AG04450 (cell line): ENCODE data around the gene DNAI7. TPM values are rescaled to one million over a fixed set of nuclear protein-coding genes. Genes with fewer than 3 reads are reported as not detected.

Experiments used
- CTCF ChIA-PET: fragments of 300-600, 350-600 bp; formaldehyde crosslinking; extraction: SDS; loops from one replicate; lab custom pipeline; 2022; ENCODE audit warnings: antibody characterized with exemption, inconsistent platforms; lab: Charles Lee
- POLR2A ChIA-PET: fragments of 350-600 bp; formaldehyde crosslinking; extraction: SDS; loops from one replicate; lab custom pipeline; 2021; ENCODE audit warnings: antibody characterized with exemption, inconsistent platforms; lab: Yijun Ruan, JAX
- DNase-seq: peaks from one replicate; pipeline ENCODE4 v3.0.0-alpha.2; 2011; ENCODE audit warnings: low read depth, low spot score
- H3K27ac ChIP-seq: one replicate; pipeline ENCODE4 v1.5.1; 2012; ENCODE audit warnings: low read depth, low read length, control low read depth
- H3K27me3 ChIP-seq: one replicate; pipeline ENCODE4 v1.6.0; 2012; ENCODE audit warnings: low read length; ENCODE audit not compliant: control insufficient read depth, insufficient read depth
- H3K4me3 ChIP-seq: 2 replicates; pipeline ENCODE4 v1.5.1; 2011; ENCODE audit warnings: mild to moderate bottlenecking, low read depth, low read length, control low read depth
- H3K9me3 ChIP-seq: 2 replicates; pipeline ENCODE4 v1.5.1; 2012; ENCODE audit warnings: low read length; ENCODE audit not compliant: control insufficient read depth, insufficient read depth
- CTCF ChIP-seq: IDR thresholded peaks from 2 replicates; pipeline ENCODE4 v1.5.1; 2011; ENCODE audit warnings: low read depth, low read length, control low read depth, inconsistent platforms
- polyA plus RNA-seq: library from polyadenylated mRNA; depleted of rRNA; stranded (reverse); fragments of >200 nt; gene quantifications from 2 replicates; pipeline ENCODE4 v1.2.3, GENCODE V29; 2011

DNAI7 gene
- polyA plus RNA-seq, 1 experiment, result 0.26 TPM

- no peak for DNase-seq
Observed at GRCh38 chr12:25186788-25187402, 8.1 kb downstream of the DNAI7 start.

GRCh38 chr12:25186038-25186787 lies 8.7 kb downstream of the DNAI7 start:
- CTCF ChIA-PET, result no interaction called here
- no peak for DNase-seq
- POLR2A ChIA-PET, result no interaction called here

More at GRCh38 chr12:25186788-25187402, 8.1 kb downstream of the DNAI7 start:
- Histone ChIP-seq H3K4me3 (no peak overlapping the region), H3K27ac (no peak overlapping the region), H3K27me3 (no peaks in the 10 kb centered on the region), H3K9me3 (no peaks in the 10 kb centered on the region)
- TF ChIP-seq CTCF, result no peak
- ChIA-PET CTCF (no interaction called here), POLR2A (no interaction called here)

GRCh38 chr12:25184132-25184531 lies 10.8 kb downstream of the DNAI7 start:
- Histone ChIP-seq H3K27ac (no peak overlapping the region), H3K9me3 (no peaks in the 10 kb centered on the region), H3K4me3 (no peak overlapping the region), H3K27me3 (no peaks in the 10 kb centered on the region)
- no peak for TF ChIP-seq CTCF
- ChIA-PET CTCF (no interaction called here), POLR2A (interaction anchor here (0.7 kb wide), 1 partner anchor 277 kb away, joined by 3 read pairs; no protein-coding TSS in a partner anchor)
- DNase-seq, result no peak

More at GRCh38 chr12:25186038-25186787, 8.7 kb downstream of the DNAI7 start:
- no peak overlapping the region for H3K27ac ChIP-seq
- no peak for TF ChIP-seq CTCF
- no peaks in the 10 kb centered on the region for H3K27me3 ChIP-seq
- H3K4me3 ChIP-seq, result no peak overlapping the region
- no peaks in the 10 kb centered on the region for H3K9me3 ChIP-seq

GRCh38 chr12:25182765-25183164 lies 12.2 kb downstream of the DNAI7 start:
- Histone ChIP-seq H3K27ac (no peak overlapping the region), H3K4me3 (no peak overlapping the region), H3K9me3 (no peaks in the 10 kb centered on the region), H3K27me3 (no peaks in the 10 kb centered on the region)
- ChIA-PET POLR2A (no interaction called here), CTCF (no interaction called here)
- TF ChIP-seq CTCF, result no peak
- DNase-seq, result no peak

- ChIA-PET POLR2A (no interaction called here), CTCF (no interaction called here)
- DNase-seq, result no peak
Observed at GRCh38 chr12:25162866-25163265, 32.1 kb downstream of the DNAI7 start.

More at GRCh38 chr12:25162866-25163265, 32.1 kb downstream of the DNAI7 start:
- no peaks in the 10 kb centered on the region for H3K27me3 ChIP-seq
- H3K4me3 ChIP-seq, result no peak overlapping the region
- H3K9me3 ChIP-seq, result no peaks in the 10 kb centered on the region
- TF ChIP-seq CTCF, result no peak
- H3K27ac ChIP-seq, result no peak overlapping the region
